A172 (cell line): Measurements from ENCODE around the gene ANKRD6. TPM values are rescaled to one million over a fixed set of nuclear protein-coding genes. Genes with fewer than 3 reads are reported as not detected.
A peak's percentile ranks its signal among the peaks of the same experiment; 100 is the strongest.

Experiments used
- DNase-seq: peaks from one replicate; pipeline ENCODE4 v3.0.0-alpha.2; 2015; ENCODE audit warnings: low spot score
- total RNA-seq: library from RNA; depleted of rRNA; stranded (reverse); fragments of >200 nt; shearing (Covaris generic); gene quantifications from 2 replicates; pipeline ENCODE4 v1.2.3, GENCODE V29; 2014

The ANKRD6 gene
- total RNA-seq, 1 experiment from 2014 or later: 10.7 TPM

GRCh38 chr6:89413006-89413400 is 19.9 kb upstream of the ANKRD6 start:
- DNase-seq: no peak

GRCh38 chr6:89414215-89414614 is 18.7 kb upstream of the ANKRD6 start:
- DNase-seq: no peak

GRCh38 chr6:89415185-89415584 is 17.8 kb upstream of the ANKRD6 start:
- no peak for DNase-seq

- DNase-seq: no peak
These were observed 16.2 kb upstream of the ANKRD6 start for GRCh38 chr6:89416796-89417195.

GRCh38 chr6:89430201-89430962 is 2.6 kb upstream of the ANKRD6 start:
- DNase-seq: peak; percentile 57

- no peak for DNase-seq
These were observed 549 bp downstream of the ANKRD6 start for GRCh38 chr6:89433252-89434149.

- no peak for DNase-seq
These were observed 1.2 kb downstream of the ANKRD6 start for GRCh38 chr6:89434150-89434499.

- DNase-seq: no peak
These were observed 2.0 kb downstream of the ANKRD6 start for GRCh38 chr6:89434954-89435353.

- no peak for DNase-seq
These were observed 3.3 kb downstream of the ANKRD6 start for GRCh38 chr6:89436226-89436625.

- DNase-seq: no peak
These were observed 5.3 kb downstream of the ANKRD6 start for GRCh38 chr6:89438248-89438647.

- DNase-seq: no peak
These were observed 6.1 kb downstream of the ANKRD6 start for GRCh38 chr6:89439014-89439413.

- no peak for DNase-seq
These were observed 7.2 kb downstream of the ANKRD6 start for GRCh38 chr6:89440200-89440599.

- peak; percentile 26 for DNase-seq
These were observed 10.7 kb downstream of the ANKRD6 start for GRCh38 chr6:89443658-89444057.

GRCh38 chr6:89449193-89449592 is 16.2 kb downstream of the ANKRD6 start:
- DNase-seq: no peak

GRCh38 chr6:89452281-89452680 is 19.3 kb downstream of the ANKRD6 start:
- no peak for DNase-seq

GRCh38 chr6:89454300-89454699 is 21.3 kb downstream of the ANKRD6 start:
- no peak for DNase-seq

- DNase-seq: no peak
These were observed 25.8 kb downstream of the ANKRD6 start for GRCh38 chr6:89458704-89459103.

- DNase-seq: no peak
These were observed 26.5 kb downstream of the ANKRD6 start for GRCh38 chr6:89459501-89459900.

- no peak for DNase-seq
These were observed 27.8 kb downstream of the ANKRD6 start for GRCh38 chr6:89460713-89461112.

- DNase-seq: no peak
These were observed 29.6 kb downstream of the ANKRD6 start for GRCh38 chr6:89462503-89462902.

GRCh38 chr6:89464295-89464694 is 31.3 kb downstream of the ANKRD6 start:
- no peak for DNase-seq

GRCh38 chr6:89467437-89467836 is 34.5 kb downstream of the ANKRD6 start:
- DNase-seq: no peak

- no peak for DNase-seq
These were observed 36.0 kb downstream of the ANKRD6 start for GRCh38 chr6:89468998-89469397.
